ENCODE measurements around the gene RERG.

Gene RERG

DNA sequence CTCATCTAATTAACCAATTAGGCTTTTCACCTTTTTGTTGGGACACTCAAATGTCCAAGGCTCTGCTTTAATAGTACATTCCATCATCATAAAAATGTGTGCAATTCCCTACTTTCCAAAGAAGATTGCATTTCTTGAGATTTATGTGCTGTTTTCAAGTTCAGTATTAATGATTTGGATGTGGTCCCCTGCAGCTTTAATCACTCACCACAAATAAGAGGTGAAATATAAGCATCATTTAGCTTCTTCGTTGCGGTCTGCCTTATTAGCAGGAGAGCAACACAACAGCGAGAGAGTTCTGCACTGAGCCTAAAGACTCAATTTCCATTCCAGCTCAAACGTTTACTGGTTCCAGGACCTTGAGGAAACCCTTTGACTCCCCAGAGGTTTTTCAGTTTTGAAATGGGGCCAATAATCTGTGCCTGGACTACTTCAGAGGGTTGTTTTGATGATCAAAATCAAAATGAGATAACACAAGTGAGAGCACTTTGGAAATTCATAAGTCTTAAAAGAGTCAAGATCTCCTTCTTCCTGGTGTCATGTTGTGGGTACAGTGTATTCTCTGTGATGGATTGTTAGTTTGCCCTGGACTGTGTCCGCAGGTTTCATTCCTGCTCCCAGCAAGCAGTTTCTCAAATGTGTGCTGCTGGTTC, 53.1 kb downstream of the RERG start:
- H3K4me3 ChIP-seq (ENCODE audit: low read length), result no peak overlapping the region
- DNase-seq (ENCODE audit: low read depth), result no peak
- TF ChIP-seq CTCF (conservative IDR thresholded peaks at IDR 0.05; ENCODE audit: low read length), result no peak

- H3K4me3 ChIP-seq (ENCODE audit: low read length), result no peak overlapping the region
- no peak for DNase-seq (ENCODE audit: low read depth)
- TF ChIP-seq CTCF (conservative IDR thresholded peaks at IDR 0.05; ENCODE audit: low read length), result no peak
Observed at GRCh38 chr12:15165012-15165659, 56.1 kb downstream of the RERG start.

DNA sequence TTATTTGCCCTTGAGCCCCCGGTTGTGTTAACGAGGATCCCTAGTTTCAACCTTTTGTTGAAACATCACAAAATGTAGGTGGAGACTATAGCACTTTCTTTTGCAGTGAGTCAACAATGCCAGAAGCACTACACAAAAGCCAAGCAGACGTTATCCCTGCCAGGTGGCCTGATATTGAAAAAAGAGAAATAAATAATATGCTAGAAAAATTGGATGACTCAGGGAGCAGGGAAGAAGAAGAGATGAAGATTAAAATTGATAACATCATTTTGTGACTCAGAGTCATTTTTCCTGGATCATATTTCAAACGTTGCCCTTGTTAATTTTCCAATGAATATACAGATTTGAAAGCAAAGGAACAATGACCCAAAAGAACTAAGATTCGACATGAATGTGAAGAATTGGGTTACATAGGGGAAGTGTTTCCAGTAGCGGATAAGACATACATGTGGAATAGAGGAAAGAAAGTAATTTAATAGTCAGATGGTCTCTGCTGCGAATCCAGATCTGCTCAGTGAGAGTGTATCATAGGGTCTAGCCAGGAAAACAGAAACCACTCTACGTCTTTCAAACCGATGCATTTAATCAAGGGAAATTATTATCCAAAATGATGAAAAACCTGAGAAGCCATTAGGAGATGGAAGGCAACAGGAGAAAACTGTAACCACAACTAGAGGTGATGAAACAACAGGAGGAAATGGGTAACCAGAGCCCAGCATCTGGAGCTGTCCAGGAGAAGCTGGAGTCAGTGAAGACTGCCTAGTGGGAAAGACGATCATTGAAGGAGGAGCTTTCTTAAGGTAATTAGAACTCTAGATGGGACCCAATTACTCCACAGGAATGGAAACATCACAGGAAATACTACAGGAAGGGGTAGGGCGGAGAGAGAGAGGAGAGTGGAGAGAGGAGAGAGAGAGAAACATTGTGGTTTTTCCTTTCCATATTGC, 57.9 kb downstream of the RERG start:
- TF ChIP-seq CTCF (conservative IDR thresholded peaks at IDR 0.05; ENCODE audit: low read length), result no peak
- DNase-seq (ENCODE audit: low read depth), result no peak
- H3K4me3 ChIP-seq (ENCODE audit: low read length), result no peak overlapping the region

- no peak for DNase-seq (ENCODE audit: low read depth)
- TF ChIP-seq CTCF (conservative IDR thresholded peaks at IDR 0.05; ENCODE audit: low read length), result no peak
- no peak overlapping the region for H3K4me3 ChIP-seq (ENCODE audit: low read length)
Observed at GRCh38 chr12:15158083-15158482, 63.1 kb downstream of the RERG start.

- no peak for DNase-seq (ENCODE audit: low read depth)
- no peak overlapping the region for H3K4me3 ChIP-seq (ENCODE audit: low read length)
- no peak for TF ChIP-seq CTCF (conservative IDR thresholded peaks at IDR 0.05; ENCODE audit: low read length)
Observed at GRCh38 chr12:15157269-15157671, 63.9 kb downstream of the RERG start.

DNA sequence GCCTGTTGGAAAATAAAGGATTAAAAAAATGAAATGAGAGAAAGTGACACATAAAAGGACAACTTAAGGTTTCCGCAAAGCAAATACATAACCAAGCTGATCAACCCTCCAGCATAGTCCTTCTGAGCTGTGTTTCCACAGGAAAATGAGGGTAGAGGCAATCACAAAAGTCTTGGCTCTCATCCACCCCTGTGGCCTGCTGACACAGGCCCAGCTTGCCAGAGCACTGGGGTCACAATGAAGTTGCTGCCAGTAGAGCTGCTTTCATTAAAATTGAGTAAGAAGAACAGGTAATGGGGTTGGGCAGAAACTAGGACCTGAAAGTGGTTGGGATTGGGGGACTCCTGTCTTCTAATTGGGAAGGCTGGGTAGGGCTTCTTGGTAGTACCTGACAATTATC, 65.9 kb downstream of the RERG start:
- DNase-seq (ENCODE audit: low read depth), result no peak
- H3K4me3 ChIP-seq (ENCODE audit: low read length), result no peak overlapping the region
- no peak for TF ChIP-seq CTCF (conservative IDR thresholded peaks at IDR 0.05; ENCODE audit: low read length)
